ENCODE data around the gene VEPH1. TPM values are rescaled to one million over a fixed set of nuclear protein-coding genes. Genes with fewer than 3 reads are reported as not detected.

VEPH1 gene
- polyA plus RNA-seq, 12 donors: 0.46 to 3.8 (median 0.94) TPM; not detected in 2

GRCh38 chr3:157310329-157311052 is 192.7 kb downstream of the VEPH1 start:
- no peak for DNase-seq

GRCh38 chr3:157306502-157306901 is 196.7 kb downstream of the VEPH1 start:
- DNase-seq: no peak

GRCh38 chr3:157305392-157305791 is 197.8 kb downstream of the VEPH1 start:
- DNase-seq: no peak

- no peak for DNase-seq
Observed at GRCh38 chr3:157301755-157302154, 201.5 kb downstream of the VEPH1 start.

GRCh38 chr3:157300981-157301663 is 202.1 kb downstream of the VEPH1 start:
- DNase-seq: no peak

- no peak for DNase-seq
Observed at GRCh38 chr3:157300094-157300493, 203.1 kb downstream of the VEPH1 start.

- DNase-seq: no peak
Observed at GRCh38 chr3:157297328-157297915, 205.8 kb downstream of the VEPH1 start.

GRCh38 chr3:157294953-157295352 is 208.3 kb downstream of the VEPH1 start:
- no peak for DNase-seq

GRCh38 chr3:157294491-157294890 is 208.7 kb downstream of the VEPH1 start:
- no peak for DNase-seq

- peak; percentile 57 for DNase-seq
Observed at GRCh38 chr3:157290766-157291165, 212.4 kb downstream of the VEPH1 start.

GRCh38 chr3:157285966-157286365 is 217.2 kb downstream of the VEPH1 start:
- no peak for DNase-seq

- no peak for DNase-seq
Observed at GRCh38 chr3:157285141-157285540, 218.1 kb downstream of the VEPH1 start.

- no peak for DNase-seq
Observed at GRCh38 chr3:157284688-157285087, 218.5 kb downstream of the VEPH1 start.

GRCh38 chr3:157282261-157283191 is 220.7 kb downstream of the VEPH1 start:
- DNase-seq: no peak

GRCh38 chr3:157280786-157281185 is 222.4 kb downstream of the VEPH1 start:
- peak; percentile 14 for DNase-seq

GRCh38 chr3:157280354-157280753 is 222.9 kb downstream of the VEPH1 start:
- no peak for DNase-seq

GRCh38 chr3:157279237-157279636 is 224.0 kb downstream of the VEPH1 start:
- DNase-seq: no peak

- DNase-seq: no peak
Observed at GRCh38 chr3:157276801-157277200, 226.4 kb downstream of the VEPH1 start.

- DNase-seq: no peak
Observed at GRCh38 chr3:157275832-157276231, 227.4 kb downstream of the VEPH1 start.

- DNase-seq: no peak
Observed at GRCh38 chr3:157274644-157275137, 228.5 kb downstream of the VEPH1 start.

- DNase-seq: no peak
Observed at GRCh38 chr3:157271283-157271882, 231.8 kb downstream of the VEPH1 start.
